Astrocyte of the spinal cord (primary cell): ENCODE measurements around the gene IL9R.
"Not testable (repeated sequence)": the region's sequence is repeated elsewhere in the genome, so short reads cannot be mapped to it uniquely, and the experiment has no call there.

Experiments
- DNase-seq: peaks from one replicate; pipeline ENCODE4 v3.0.0; 2011; ENCODE audit warnings: low read depth, low spot score
- H3K4me3 ChIP-seq: 2 replicates; pipeline ENCODE4 v1.5.1; 2011; ENCODE audit warnings: low read depth, mild to moderate bottlenecking, low read length, moderate library complexity
- CTCF ChIP-seq: IDR thresholded peaks from 2 replicates; pipeline ENCODE4 v1.5.1; 2012; ENCODE audit warnings: low read depth, mild to moderate bottlenecking, low read length, inconsistent platforms
- in situ Hi-C: cut with HindIII; loops from 2 replicates; pipeline ENCODE4 v1.10.0; 2017; ENCODE audit warnings: low sequenced_read_pairs

IL9R gene

DNA sequence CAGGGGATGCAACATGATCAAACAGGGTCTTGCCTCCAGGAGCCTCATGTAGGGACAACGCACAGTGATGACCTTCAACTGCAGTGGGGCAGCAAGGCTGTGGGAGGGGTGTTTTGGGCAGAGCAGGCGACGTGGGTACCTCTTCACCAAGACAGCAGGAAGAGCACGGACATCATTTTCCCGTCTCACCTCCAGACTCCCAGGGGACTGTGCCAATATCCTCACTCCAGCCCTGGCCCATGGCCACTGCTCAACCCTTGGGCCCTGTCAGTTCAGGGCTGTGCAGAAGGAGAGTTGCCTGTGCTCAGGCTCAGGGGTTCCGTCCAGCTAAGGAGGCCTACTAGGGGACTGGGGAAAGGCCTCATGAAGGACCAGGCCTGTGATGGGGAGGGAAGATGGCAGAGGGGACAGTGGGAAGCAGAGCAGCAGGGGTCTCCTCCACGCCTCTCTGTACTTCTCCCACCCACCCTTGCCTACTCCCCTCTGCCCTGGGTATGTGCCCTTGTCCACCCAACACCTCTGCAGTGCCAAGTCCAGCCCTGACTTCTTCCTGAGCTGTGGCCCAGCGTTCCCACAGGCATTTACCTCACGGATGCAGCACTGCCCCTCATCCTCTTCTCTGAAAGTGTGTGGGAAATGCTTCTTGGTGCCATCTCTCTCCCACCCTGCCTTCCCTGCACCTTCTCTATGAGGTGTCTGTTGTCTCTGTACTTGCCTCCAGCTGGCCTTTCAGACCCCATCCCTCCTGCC, 1.4 kb downstream of the IL9R start:
- in situ Hi-C loops: no loop called here
- DNase-seq: no peak
- H3K4me3 ChIP-seq: no peak overlapping the region
- no peak for TF ChIP-seq CTCF

GRCh38 chrX:155999751-156000150, 2.3 kb downstream of the IL9R start:
- DNase-seq, H3K4me3 ChIP-seq, in situ Hi-C loops: not testable (repeated sequence)

DNA sequence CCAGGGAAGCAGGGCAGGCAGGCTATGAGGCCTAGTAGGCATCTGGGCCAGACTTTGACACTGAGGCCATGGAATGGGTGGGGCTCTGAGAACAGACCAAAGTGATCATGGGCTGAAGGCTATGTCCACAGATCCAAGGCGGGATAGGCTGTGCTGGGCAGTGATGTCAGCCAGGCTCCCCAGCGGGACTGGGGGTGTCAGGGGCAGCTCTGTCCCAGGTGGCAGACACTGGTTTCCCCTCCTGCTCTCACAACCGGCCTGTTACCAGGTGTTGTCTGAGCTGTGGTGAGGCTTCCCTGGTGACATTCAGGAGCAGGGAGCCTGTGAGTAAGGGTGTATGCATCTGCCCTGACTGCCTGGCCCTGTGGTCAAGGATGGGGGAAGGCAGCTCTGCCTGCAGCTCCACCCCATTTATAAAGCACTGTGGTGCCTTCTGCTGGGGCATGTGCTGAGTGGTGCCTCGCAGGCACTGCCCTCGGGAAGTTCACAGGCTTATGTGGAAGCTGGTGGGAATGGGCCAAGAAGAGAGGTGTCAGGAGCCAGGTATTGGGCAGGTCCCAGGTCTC, 2.9 kb downstream of the IL9R start:
- DNase-seq: no peak
- no peak for TF ChIP-seq CTCF
- in situ Hi-C loops: no loop called here
- no peak overlapping the region for H3K4me3 ChIP-seq

DNA sequence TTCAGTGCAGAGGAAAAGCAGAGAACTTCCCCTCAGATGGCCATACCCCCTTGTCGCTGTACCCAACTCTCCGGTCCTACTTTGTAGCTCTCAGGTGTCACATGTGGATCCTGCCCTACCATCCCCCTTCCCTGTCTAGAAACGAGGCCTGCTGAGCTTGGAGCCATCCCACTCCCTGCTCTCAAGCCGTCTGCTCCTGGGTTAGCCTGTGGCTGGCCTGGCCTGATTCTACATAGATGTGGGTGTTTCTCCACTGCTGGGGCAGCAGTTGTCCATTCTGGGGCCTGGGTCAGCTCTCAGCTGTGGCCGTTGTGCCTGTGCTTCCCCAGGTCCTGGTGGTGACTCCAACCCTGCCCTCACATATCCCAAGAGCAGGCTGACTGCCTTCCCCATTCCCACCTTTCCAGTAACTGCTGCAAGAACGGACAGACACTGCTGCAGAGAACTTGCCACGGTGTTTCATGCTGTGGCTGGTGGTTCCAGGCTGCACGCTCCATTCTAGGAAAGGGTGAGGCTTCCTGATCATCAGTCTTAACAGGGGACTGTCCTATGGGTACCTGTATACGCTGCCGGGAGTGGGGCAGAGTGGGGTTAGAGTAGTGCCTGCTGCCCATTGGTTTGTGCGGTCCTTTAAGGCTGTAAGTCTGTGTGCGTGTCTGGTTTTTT, 3.6 kb downstream of the IL9R start:
- in situ Hi-C loops: no loop called here
- TF ChIP-seq CTCF: no peak

DNA sequence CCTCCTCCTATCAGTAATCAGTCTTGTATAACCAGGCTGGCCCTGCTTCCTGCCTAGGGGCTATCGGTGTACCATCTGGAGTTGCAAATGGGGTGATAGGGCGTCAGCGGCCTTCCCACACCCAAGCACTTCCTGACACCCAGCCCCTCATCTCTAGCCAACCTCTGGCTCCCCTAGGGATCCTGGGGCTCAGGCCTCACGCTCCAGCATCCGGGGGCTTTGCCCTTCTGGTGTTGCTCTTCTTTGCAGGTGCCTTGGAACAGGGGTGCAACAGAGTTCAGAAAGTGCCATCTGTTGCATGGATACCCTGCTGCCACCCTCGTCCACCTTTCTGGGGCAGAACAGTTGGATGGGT, 4.1 kb downstream of the IL9R start:
- no peak for DNase-seq
- in situ Hi-C loops: no loop called here
- no peak for TF ChIP-seq CTCF
- H3K4me3 ChIP-seq: no peak overlapping the region

More for the DNA sequence above, 3.6 kb downstream of the IL9R start:
- H3K4me3 ChIP-seq: no peak overlapping the region
- DNase-seq: no peak

- no peak overlapping the region for H3K4me3 ChIP-seq
- in situ Hi-C loops: no loop called here
- DNase-seq: no peak
- TF ChIP-seq CTCF: no peak
Measured at GRCh38 chrX:156002507-156002906, 5.0 kb downstream of the IL9R start.

DNA sequence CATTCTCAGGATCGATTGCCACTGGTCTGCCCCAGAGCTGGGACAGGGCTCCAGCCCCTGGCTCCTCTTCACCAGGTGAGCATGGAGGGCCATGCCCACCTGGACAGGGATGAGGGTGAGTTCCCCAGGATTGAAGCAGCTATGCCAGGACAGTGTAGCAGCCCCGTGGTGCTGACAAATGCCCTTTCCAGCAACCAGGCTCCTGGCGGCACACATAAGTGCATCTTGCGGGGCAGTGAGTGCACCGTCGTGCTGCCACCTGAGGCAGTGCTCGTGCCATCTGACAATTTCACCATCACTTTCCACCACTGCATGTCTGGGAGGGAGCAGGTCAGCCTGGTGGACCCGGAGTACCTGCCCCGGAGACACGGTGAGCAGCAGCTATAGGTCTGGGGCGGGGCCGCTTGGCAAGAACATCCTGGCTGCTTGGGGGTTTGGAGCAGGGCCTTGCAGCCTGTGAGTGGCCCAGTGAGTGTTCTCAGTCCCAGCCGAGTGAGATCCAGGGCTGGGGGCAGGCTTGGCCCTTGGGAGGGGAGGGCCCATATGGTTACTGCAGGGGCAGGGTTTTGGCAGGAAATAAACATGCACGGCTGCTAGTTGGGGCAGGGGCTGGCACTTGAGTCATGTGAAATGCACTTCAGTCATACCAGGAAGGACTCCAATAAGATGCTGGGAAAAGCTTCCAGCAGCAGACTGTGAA, 6.1 kb downstream of the IL9R start:
- DNase-seq: no peak
- TF ChIP-seq CTCF: no peak
- H3K4me3 ChIP-seq: no peak overlapping the region
- in situ Hi-C loops: no loop called here
